ENCODE results near the gene PRKAG2. TPM values are rescaled to one million over a fixed set of nuclear protein-coding genes. Genes with fewer than 3 reads are reported as not detected.
A peak's percentile ranks its signal among the peaks of the same experiment; 100 is the strongest.
"Not testable (repeated sequence)": the region's sequence is repeated elsewhere in the genome, so short reads cannot be mapped to it uniquely, and the experiment has no call there.

The PRKAG2 gene
- total RNA-seq, 4 donors from 2014 or later, result 7.5 to 14.3 (median 12.2) TPM

DNA sequence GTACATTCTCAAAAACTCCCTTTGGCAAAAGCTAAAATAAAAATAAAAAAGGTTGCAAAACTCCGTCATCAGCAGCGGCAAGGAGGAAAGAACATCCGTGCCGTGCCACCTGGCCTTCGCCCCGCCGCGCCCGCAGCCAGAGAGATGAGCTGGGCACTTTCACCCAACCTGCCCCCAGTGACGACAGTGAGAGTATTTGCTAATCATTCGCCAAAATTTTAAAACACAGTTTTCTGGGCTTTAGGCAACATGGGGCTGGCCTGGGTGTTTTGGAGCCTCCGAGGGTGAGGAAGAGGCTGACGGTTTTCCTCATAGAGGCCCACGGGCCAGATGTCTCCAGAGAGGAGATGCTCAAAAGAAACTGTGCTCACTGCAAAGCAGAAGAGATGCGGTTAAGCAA is 128.2 kb downstream of the PRKAG2 start:
- intact Hi-C loops (cut with DNase I; ENCODE audit: low total_unique reads), result no loop called here
- DNase-seq (ENCODE audit: low spot score in 2 of 2), result no peak
- TF ChIP-seq, protein P1, sequence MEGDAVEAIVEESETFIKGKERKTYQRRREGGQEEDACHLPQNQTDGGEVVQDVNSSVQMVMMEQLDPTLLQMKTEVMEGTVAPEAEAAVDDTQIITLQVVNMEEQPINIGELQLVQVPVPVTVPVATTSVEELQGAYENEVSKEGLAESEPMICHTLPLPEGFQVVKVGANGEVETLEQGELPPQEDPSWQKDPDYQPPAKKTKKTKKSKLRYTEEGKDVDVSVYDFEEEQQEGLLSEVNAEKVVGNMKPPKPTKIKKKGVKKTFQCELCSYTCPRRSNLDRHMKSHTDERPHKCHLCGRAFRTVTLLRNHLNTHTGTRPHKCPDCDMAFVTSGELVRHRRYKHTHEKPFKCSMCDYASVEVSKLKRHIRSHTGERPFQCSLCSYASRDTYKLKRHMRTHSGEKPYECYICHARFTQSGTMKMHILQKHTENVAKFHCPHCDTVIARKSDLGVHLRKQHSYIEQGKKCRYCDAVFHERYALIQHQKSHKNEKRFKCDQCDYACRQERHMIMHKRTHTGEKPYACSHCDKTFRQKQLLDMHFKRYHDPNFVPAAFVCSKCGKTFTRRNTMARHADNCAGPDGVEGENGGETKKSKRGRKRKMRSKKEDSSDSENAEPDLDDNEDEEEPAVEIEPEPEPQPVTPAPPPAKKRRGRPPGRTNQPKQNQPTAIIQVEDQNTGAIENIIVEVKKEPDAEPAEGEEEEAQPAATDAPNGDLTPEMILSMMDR (IDR thresholded peaks at IDR 0.05), result no peak
- TF ChIP-seq POLR2A (IDR thresholded peaks at IDR 0.05), result no peak
- no peak overlapping the region for H3K4me3 ChIP-seq (ENCODE audit: low read depth, poor library complexity, severe bottlenecking)
- 95% methylated on average over 15 of the region's 15 CpGs for WGBS, 2 donors

DNA sequence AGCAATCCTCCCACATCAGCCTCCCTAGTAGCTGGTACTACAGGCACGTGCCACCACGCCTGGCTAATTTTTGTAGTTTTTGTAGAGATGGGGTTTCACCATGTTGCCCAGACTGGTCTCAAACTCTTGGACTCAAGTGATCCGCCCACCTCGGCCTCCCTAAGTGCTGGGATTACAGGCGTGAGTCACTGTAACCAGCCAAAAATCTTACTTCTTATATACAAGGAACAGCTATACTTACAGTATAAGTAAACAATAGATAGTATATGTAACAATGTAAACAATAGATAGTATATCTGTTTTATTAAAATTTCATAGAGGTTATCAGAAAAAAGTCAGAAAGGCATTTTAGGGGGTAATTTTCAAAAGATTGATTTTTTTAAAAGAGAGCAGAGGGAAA is 128.9 kb downstream of the PRKAG2 start:
- intact Hi-C loops (cut with DNase I; ENCODE audit: low total_unique reads); H3K4me3 ChIP-seq (ENCODE audit: low read depth, poor library complexity, severe bottlenecking); DNase-seq (ENCODE audit: low spot score in 2 of 2): not testable (repeated sequence)
- 92 to 96% methylated on average over 5 of the region's 5 CpGs for WGBS, 2 donors

DNA sequence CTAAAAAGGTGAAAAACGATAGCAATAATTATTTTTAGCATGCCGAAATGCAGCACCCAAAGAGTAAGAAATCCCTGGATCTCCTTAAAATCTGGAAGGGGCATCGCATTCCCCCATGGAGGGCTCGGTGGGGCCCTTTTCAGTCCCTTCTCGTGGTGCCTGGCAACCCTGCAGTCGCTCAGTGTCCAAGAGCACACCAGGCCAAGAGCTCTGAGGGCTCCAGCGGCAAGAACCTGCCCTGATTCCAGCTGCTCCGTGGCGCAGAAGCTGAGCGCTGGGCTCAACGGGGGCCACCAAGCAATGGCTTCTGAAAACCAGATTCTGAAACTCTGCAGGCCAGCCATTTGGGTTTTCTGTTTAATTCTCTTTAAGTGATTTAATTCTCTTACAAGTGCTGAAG is 131.2 kb downstream of the PRKAG2 start:
- DNase-seq (ENCODE audit: low spot score in 2 of 2), result no peak
- H3K4me3 ChIP-seq (ENCODE audit: low read depth, poor library complexity, severe bottlenecking), result no peak overlapping the region
- intact Hi-C loops (cut with DNase I; ENCODE audit: low total_unique reads), result no loop called here
- no peak for TF ChIP-seq POLR2A (IDR thresholded peaks at IDR 0.05)
- TF ChIP-seq, protein P1 (IDR thresholded peaks at IDR 0.05), result no peak
- 73 to 84% methylated on average over 11 of the region's 11 CpGs for WGBS, 2 donors

DNA sequence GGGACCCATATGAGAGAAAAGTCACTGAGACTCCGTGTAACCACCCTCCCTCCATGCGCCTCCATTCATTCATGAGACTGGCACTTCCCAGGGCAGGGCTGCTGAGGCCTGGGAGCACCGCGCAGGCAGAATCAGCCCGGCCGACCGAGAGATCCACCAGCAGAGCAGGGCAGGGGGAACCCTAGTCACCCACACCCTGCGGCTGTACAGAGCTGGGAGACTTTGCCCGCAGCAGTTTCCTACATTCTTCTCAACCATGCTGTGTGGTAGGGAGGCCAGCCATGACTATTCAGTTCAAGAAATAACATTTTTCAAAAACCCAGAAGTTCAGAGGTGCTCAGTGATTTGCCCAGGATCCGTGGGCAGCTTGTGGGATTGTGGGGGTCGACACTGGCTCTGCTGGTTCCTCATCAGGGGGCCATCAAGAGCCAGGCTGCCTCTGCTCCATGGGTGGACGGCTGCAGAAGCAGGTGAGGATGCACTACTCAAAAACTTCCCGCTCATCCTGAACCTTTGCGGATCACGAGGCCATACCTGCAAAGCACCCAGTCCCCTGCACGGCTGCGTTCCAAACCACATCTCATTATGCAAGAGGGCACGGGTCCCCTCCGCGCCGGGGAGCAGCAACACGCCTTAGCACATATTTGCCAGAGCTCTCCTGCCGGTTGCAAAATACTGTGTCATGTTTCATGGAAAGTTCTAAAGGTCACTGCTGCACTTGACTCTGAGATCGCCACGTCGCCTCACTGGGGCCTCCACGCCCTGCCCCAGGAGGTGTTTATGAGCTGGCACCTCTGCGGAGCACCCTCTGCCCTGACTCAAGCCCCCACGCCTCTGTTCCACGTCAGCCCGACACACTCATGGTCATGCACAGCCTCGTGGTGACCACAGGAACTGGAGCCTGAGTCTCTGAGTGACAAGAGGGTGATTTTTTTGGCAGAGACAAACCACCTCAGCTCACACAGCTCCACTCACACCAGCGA is 132.0 kb downstream of the PRKAG2 start:
- 74 to 81% methylated on average over 32 to 33 of the region's 33 CpGs for WGBS, 2 donors
- TF ChIP-seq POLR2A (IDR thresholded peaks at IDR 0.05), result no peak
- TF ChIP-seq, protein P1 (IDR thresholded peaks at IDR 0.05), result peak in 1 of 3 donors; percentile 20
- no peak for DNase-seq (ENCODE audit: low spot score in 2 of 2)
- H3K4me3 ChIP-seq (ENCODE audit: low read depth, poor library complexity, severe bottlenecking), result no peak overlapping the region
- intact Hi-C loops (cut with DNase I; ENCODE audit: low total_unique reads), result no loop called here

DNA sequence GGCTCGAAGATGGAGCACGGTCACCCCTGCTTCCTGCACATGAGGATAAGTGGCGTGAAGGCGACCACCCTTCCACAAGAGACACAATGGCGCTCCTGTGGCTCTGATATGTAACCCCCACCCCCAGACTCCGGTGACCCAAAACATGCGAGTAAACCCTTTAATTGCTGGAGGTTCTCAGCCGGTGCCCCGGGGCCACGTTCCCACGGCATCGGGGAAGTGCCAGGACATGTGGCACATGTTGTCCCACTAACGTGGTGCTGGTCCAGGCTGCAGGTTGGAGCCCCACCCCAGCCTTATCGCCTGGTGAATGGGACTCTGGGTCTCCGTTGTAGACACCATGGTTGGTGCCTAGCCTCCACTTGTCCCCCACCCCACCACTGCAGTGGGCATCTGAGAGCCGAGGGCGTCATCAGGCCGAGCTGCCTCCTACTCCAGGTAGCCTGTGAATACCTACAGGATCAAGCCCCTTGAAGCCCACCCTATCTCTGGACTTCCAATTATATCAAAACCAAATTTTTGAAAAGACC is 132.8 kb downstream of the PRKAG2 start:
- DNase-seq (ENCODE audit: low spot score in 2 of 2), result no peak
- intact Hi-C loops (cut with DNase I; ENCODE audit: low total_unique reads), result no loop called here
- TF ChIP-seq, protein P1 (IDR thresholded peaks at IDR 0.05), result no peak
- TF ChIP-seq POLR2A (IDR thresholded peaks at IDR 0.05), result no peak
- no peak overlapping the region for H3K4me3 ChIP-seq (ENCODE audit: low read depth, poor library complexity, severe bottlenecking)
- WGBS, 2 donors, result 88 to 89% methylated on average over 16 to 18 of the region's 18 CpGs

DNA sequence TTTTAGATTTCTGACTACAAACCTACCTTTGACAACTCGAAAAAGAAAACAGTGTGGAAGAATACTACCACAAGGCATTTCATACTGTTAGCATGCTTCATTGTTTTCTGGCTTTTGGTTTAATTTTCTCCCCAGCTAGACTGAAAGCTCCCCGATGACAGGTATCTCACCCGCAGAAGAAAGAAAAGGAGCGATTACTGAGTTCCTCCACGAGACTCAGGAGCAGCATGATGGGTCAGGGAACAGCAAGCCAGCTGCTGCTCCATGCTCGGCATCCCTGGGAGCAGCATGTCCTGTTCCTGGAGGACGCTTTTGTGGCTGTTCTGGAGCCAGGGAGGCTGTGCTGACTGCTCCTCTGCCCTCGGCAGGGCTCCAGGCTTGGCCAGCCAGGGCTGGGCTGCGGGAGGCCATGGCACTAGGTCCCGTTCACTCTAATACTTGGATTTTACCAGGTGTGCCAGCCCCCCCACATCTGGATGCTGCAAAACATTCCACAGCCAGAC is 133.4 kb downstream of the PRKAG2 start:
- 79 to 85% methylated on average over 10 of the region's 10 CpGs for WGBS, 2 donors
- no peak for DNase-seq (ENCODE audit: low spot score in 2 of 2)
- intact Hi-C loops (cut with DNase I; ENCODE audit: low total_unique reads), result no loop called here
- TF ChIP-seq, protein P1 (IDR thresholded peaks at IDR 0.05), result no peak
- no peak for TF ChIP-seq POLR2A (IDR thresholded peaks at IDR 0.05)
- no peak overlapping the region for H3K4me3 ChIP-seq (ENCODE audit: low read depth, poor library complexity, severe bottlenecking)

Data from lower leg skin (tissue), 4 donors.